HG03565 (cell line): ENCODE measurements around the gene RASA2.
"Not testable (repeated sequence)": the region's sequence is repeated elsewhere in the genome, so short reads cannot be mapped to it uniquely, and the experiment has no call there.

ENCODE experiments used
- ATAC-seq: cut with Tn5 transposase; IDR thresholded peaks from one replicate; pipeline ENCODE4 v1.9.1; 2021; ENCODE audit warnings: mild to moderate bottlenecking, moderate library complexity; ENCODE audit not compliant: unreplicated experiment

RASA2 gene

GRCh38 chr3:141532609-141533008, 45.8 kb downstream of the RASA2 start:
- no peak for ATAC-seq

GRCh38 chr3:141536017-141536416, 49.2 kb downstream of the RASA2 start:
- ATAC-seq = not testable (repeated sequence)

GRCh38 chr3:141537856-141538255, 51.0 kb downstream of the RASA2 start:
- no peak for ATAC-seq

DNA sequence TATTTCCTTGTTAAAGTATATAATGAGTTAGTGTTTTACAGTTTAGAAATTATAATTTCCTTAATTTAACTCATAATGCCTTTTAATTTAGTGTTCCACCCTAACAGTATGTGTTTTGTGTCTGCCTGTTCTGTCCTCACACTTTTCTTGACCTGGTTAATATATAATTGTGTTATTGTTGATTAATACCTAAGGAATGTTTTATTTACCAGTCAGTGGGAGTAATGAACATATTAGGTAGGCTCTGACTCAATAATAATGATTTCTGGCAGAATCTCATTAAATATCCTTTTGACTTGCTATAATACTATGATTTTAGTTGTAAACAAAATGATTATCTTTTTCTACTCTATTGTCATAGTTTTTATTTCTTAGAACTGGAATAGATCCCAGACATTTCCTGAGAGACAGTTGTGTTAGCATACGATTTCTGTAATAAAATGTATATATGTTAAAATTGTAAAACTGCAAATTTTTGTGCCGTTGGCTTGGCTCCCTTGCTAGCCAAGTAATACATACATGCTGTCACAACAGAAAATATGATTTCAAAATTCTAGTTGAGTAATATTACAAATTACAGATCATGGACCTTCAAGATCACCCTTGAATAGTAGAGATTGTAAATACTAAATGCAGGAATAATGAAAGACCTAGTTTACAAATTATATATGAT, 51.9 kb downstream of the RASA2 start:
- no peak for ATAC-seq

DNA sequence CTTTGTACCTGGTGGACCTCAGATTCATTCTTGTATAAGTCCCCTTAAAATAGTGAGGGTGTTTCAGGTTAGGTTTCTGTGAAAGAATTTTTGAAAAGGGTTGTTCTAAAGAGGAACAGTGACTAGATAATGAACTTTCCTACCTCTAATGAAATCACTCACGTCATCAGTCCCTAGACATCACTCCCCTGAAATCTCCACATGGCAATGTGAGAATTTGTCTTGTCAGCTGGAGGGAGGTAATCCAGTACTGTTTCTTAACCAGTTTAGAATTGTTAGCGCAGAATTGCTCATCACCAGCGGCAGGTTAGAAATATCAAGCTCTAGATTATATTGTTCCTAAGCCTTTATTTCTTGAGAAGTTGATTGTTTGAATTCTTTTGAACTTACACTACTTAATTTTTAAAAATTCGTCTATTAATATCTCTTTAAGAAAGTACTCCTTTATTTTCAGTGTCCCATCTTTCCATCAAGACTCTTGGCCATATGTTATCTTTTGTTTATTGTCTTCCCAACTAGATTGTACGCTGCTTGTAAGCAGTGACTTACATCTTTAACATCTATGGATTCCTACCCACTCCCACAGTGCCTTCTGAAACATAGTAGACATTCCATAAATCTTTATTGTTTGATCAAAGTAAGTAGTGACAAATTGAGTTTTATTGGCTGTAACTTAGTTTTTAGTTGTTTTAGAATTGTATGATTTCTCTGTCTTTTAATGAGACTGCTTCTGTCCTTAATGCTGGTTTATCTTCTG, 52.8 kb downstream of the RASA2 start:
- no peak for ATAC-seq

GRCh38 chr3:141540531-141540930, 53.7 kb downstream of the RASA2 start:
- ATAC-seq = no peak

- no peak for ATAC-seq
These were observed 55.6 kb downstream of the RASA2 start for GRCh38 chr3:141542202-141542969.

DNA sequence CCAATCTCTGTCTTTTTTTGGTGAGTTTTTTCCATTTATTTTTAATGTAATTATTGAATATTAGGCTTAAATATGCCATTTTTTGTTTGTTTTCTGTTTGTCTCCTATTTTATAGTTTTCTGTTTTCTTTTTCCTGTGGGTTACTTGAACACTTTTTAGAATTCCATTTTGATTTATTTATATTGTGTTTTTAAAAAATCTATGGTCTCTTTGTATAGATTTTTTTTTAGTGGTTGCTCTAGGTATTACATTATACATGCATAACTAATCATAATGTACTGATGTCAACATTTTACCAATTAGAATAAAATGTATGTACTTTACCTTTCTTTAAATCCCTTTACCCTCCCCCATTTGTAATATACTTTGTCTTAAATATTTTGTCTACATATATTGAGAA, 56.2 kb downstream of the RASA2 start:
- no peak for ATAC-seq

DNA sequence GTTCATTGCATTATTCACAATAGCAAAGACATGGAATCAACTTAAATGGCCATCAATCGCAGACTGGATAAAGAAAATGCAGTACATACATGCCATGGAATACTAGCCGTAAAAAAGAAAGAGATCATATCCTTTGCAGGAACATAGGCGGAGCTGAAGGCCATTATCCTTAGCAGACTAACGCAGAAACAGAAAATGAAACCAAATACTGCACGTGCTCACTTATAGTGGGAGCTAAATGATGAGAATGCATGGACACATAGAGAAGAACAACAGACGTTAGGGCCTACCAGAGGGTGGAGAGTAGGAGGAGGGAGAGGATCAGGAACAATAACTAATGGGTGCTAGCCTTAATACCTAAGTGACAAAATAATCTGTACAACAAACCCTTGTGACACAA, 57.9 kb downstream of the RASA2 start:
- no peak for ATAC-seq

GRCh38 chr3:141546081-141546480, 59.3 kb downstream of the RASA2 start:
- ATAC-seq = no peak

GRCh38 chr3:141546586-141546985, 59.8 kb downstream of the RASA2 start:
- ATAC-seq = no peak

GRCh38 chr3:141547791-141548190, 61.0 kb downstream of the RASA2 start:
- no peak for ATAC-seq

GRCh38 chr3:141550926-141551665, 64.3 kb downstream of the RASA2 start:
- ATAC-seq = no peak

DNA sequence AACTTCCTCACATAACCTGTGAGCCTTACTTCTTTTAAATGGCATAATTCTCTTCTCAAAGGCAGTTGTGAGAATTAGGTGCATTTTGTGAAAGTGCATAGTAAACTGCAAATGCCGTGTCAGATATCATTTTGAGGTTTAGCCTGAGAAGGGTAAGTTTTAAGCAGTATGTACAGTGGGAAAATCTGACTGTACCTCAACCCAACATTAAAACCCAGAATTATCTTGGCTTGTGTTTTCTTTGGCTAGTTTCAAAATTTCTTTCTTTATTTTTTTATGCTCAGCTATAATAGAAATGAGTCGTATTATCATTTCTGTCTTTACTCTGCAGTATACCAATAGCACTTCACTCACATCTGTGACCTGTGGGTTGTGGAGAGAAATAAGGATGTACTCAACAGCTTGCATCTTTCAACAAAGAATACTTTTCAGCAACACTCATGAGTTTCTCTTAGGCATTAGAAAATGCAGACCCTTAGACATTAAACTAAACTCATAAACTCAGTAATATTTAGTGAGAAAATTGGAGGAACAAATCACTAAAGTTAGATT, 65.7 kb downstream of the RASA2 start:
- no peak for ATAC-seq

DNA sequence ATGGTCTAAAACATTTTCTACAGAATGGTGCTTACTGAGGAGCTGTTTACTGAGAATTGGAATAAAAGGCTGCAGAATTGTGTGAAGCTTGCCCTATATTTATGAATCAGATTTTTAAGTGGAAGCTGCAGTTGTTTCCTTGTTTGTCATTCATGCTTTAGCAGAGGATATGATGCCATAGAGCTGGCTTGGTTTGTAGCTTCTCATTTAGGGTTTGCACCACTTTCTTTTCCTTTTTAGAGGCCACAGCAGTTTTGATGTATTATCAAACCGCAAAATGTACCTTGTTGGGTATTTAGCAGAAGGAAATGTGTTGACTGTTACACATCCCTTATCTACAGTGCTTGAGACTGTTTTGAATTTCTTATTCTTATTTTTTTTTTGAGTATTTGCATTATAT, 66.2 kb downstream of the RASA2 start:
- ATAC-seq = no peak

DNA sequence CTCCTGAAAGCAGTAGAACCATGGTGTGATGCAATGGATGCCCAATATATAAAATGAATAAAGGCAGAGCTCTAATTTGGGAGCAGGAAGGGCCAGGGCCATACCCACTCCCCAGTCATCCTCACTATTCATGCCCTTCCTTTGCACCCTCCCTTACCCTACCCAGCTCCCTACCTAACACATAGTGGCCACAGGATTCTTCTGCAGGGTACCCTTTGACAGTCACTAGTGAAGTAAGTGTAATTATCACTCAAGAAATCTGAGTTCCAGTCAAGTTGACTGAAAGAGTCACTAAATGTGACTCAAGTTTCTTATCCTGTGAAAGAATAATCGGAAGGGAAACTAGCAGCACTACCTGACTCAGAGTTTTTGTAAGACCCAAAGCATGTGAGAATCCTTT, 69.2 kb downstream of the RASA2 start:
- no peak for ATAC-seq

DNA sequence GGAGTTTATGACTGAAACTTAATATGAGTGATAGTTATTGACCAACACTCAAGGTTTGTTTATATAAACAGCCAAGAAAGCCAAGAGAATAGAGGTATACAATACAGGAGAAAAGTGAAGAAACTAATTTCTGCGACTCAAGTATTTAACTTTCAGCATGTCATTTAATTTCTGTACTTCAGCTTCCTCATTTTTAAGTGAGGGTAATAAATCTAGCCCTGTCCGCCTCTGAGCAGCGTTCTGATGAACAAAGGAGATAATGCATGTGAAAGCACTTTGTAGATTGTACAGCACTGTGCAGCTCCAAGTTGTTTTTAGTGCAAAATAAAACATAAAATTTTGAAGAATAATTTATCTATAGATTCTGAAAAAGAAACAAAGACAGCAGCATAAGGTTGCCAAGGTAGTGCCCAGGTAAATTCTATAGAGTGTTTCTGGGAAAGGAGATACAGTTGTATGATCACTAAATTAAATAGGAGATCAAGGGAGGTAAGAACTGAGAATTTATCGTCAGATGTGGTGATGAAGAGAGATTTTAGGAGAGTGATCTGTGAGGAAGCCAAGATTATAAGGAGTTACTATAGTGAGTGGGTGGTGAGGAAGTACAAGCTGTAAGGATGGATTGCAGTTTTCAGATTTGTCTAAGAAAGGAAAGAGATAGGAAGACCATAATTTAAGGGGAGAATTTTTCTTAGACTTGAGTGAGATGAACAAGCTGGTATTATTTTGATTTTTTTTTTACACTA, 71.3 kb downstream of the RASA2 start:
- no peak for ATAC-seq

GRCh38 chr3:141561426-141562034, 74.7 kb downstream of the RASA2 start:
- ATAC-seq = no peak

DNA sequence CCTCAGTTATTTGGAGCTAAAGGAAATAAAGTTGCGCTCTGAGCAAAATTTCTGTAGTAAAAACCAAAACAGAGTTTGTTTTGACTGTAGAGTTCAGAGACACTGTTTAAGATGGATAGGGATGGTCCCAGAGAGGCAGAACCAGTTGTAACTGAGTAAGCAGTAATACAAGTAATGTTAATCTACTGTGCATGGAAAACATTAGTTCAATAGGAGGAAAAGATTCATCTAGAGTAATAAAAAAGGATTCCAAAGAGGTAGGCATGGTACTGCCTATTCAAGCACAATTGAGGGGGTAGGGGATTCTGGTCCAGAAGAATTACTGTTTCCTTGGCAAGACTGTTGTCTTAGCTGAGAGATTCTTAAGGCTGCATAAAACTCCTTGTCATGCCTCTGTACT, 77.4 kb downstream of the RASA2 start:
- ATAC-seq = no peak

DNA sequence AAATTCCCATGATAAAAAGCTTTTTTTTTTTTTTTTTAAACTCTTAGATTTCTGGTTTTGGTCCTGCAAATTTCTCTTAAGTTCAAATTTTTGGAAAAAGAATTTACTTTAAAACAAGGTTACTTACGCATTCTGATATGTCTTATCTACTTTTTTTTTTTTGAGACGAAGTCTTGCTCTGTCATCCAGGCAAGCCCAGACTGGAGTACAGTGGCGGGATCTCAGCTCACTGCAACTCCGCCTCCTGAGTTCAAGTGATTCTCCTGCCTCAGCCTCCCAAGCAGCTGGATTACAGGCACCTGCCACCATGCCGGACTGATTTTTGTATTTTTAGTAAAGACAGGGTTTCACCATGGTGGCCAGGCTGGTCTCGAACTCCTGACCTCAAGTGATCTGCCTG, 83.2 kb downstream of the RASA2 start:
- ATAC-seq = no peak
